PFSK-1 (cell line): ENCODE data around the gene TMEM250.

Experiments
- FOXP2 ChIP-seq: optimal IDR thresholded peaks from 2 replicates; pipeline ENCODE3; 2011; ENCODE audit warnings: borderline replicate concordance, control low read depth, inconsistent platforms; ENCODE audit not compliant: insufficient read depth; ENCODE audit errors: extremely low read length, extremely low read depth
- POLR2AphosphoS5 ChIP-seq: IDR thresholded peaks from 2 replicates; pipeline ENCODE4 v1.6.1; 2012; ENCODE audit warnings: low read depth, mild to moderate bottlenecking, control low read depth, low read length, moderate library complexity
- REST ChIP-seq, 2 experiments: IDR thresholded peaks; 2 replicates each; pipeline versions ENCODE4 v1.6.1 to v1.8.0; 2011 to 2012; ENCODE audit warnings: low read depth in 2 of 2, low read length in 2 of 2, control low read depth in 1 of 2, inconsistent platforms in 1 of 2, mild to moderate bottlenecking in 1 of 2, moderate library complexity in 1 of 2; ENCODE audit not compliant: insufficient read depth in 1 of 2
- SIN3A ChIP-seq: IDR thresholded peaks from 2 replicates; pipeline ENCODE4 v1.6.1; 2012; ENCODE audit warnings: mild to moderate bottlenecking, low read length, moderate library complexity, borderline replicate concordance; ENCODE audit not compliant: insufficient read depth
- TAF1 ChIP-seq: IDR thresholded peaks from 2 replicates; pipeline ENCODE4 v1.6.1; 2012; ENCODE audit warnings: low read length, control low read depth, borderline replicate concordance; ENCODE audit not compliant: insufficient read depth

The TMEM250 gene

GRCh38 chr9:136100700-136101614 lies 17.7 kb downstream of the TMEM250 start:
- TF ChIP-seq FOXP2, result no peak
- TF ChIP-seq REST (IDR thresholded peaks at IDR 0.05; ENCODE audit: insufficient read depth in 1 of 2, low read depth in 2 of 2, low read length in 2 of 2), result no peak
- TF ChIP-seq SIN3A, result no peak
- TF ChIP-seq TAF1, result no peak
- TF ChIP-seq POLR2AphosphoS5, result no peak

- TF ChIP-seq POLR2AphosphoS5, result no peak
- no peak for TF ChIP-seq REST (IDR thresholded peaks at IDR 0.05; ENCODE audit: insufficient read depth in 1 of 2, low read depth in 2 of 2, low read length in 2 of 2)
- TF ChIP-seq TAF1, result no peak
- TF ChIP-seq FOXP2, result no peak
- no peak for TF ChIP-seq SIN3A
Measured at GRCh38 chr9:136099542-136099941, 19.1 kb downstream of the TMEM250 start.

GRCh38 chr9:136098844-136099243 lies 19.8 kb downstream of the TMEM250 start:
- no peak for TF ChIP-seq SIN3A
- no peak for TF ChIP-seq FOXP2
- no peak for TF ChIP-seq REST (IDR thresholded peaks at IDR 0.05; ENCODE audit: insufficient read depth in 1 of 2, low read depth in 2 of 2, low read length in 2 of 2)

- TF ChIP-seq POLR2AphosphoS5, result no peak
- TF ChIP-seq FOXP2, result no peak
- no peak for TF ChIP-seq SIN3A
- TF ChIP-seq REST (IDR thresholded peaks at IDR 0.05; ENCODE audit: insufficient read depth in 1 of 2, low read depth in 2 of 2, low read length in 2 of 2), result no peak
- no peak for TF ChIP-seq TAF1
Measured at GRCh38 chr9:136098210-136098609, 20.5 kb downstream of the TMEM250 start.

GRCh38 chr9:136096505-136097001 lies 22.1 kb downstream of the TMEM250 start:
- TF ChIP-seq SIN3A (no peak), REST (IDR thresholded peaks at IDR 0.05; ENCODE audit: insufficient read depth in 1 of 2, low read depth in 2 of 2, low read length in 2 of 2) (no peak), FOXP2 (no peak), TAF1 (no peak), POLR2AphosphoS5 (no peak)
